WERI-Rb-1 (cell line): ENCODE results near the gene CDK4.

Experiments
- DNase-seq: peaks from one replicate; pipeline ENCODE4 v3.0.0-alpha.2; 2020
- H3K27ac ChIP-seq: fragments of 250-450 bp; sonication (Bioruptor Pico); 2 replicates; pipeline ENCODE4 v1.5.1; 2020; ENCODE audit warnings: mild to moderate bottlenecking, moderate library complexity
- H3K27me3 ChIP-seq: fragments of 250-450 bp; sonication (Bioruptor Pico); 2 replicates; pipeline ENCODE4 v1.5.1; 2021; ENCODE audit warnings: mild to moderate bottlenecking, low read depth, moderate library complexity; ENCODE audit not compliant: insufficient read depth, severe bottlenecking
- H3K36me3 ChIP-seq: fragments of 250-450 bp; sonication (Bioruptor Pico); 2 replicates; pipeline ENCODE4 v1.5.1; 2020; ENCODE audit warnings: mild to moderate bottlenecking, moderate library complexity
- H3K4me3 ChIP-seq: 2 replicates; pipeline ENCODE4 v1.5.1; 2011; ENCODE audit warnings: low read depth, mild to moderate bottlenecking, control low read depth, low read length
- H3K9me3 ChIP-seq: fragments of 250-450 bp; sonication (Bioruptor Pico); 2 replicates; pipeline ENCODE4 v1.5.1; 2021; ENCODE audit warnings: mild to moderate bottlenecking, moderate library complexity; ENCODE audit not compliant: severe bottlenecking
- CTCF ChIP-seq: IDR thresholded peaks from 2 replicates; pipeline ENCODE4 v1.5.1; 2011; ENCODE audit warnings: low read depth, mild to moderate bottlenecking, control low read depth, inconsistent platforms, low read length

CDK4 gene

GRCh38 chr12:57766464-57767304 is 14.6 kb upstream of the CDK4 start, which contains the start of gene CYP27B1:
CYP27B1 (minus strand) TSS chr12:57767078; CDS start chr12:57767041, 37 bp downstream.
- TF ChIP-seq CTCF, result no peak
- Histone ChIP-seq H3K27ac (peak within 1 kb of the TSS; percentile 93), H3K4me3 (peak within 1 kb of the TSS; percentile 88), H3K36me3 (peaks cover 73% of the 10 kb centered on the region), H3K27me3 (no peaks in the 10 kb centered on the region), H3K9me3 (no peaks in the 10 kb centered on the region)
- DNase-seq, result peak; percentile 97

- Histone ChIP-seq H3K36me3 (peaks cover 78% of the 10 kb centered on the region), H3K27ac (peak overlapping the region; percentile 93), H3K9me3 (no peaks in the 10 kb centered on the region), H3K27me3 (no peaks in the 10 kb centered on the region), H3K4me3 (peak overlapping the region; percentile 88)
- no peak for TF ChIP-seq CTCF
- DNase-seq, result no peak
These were observed 13.8 kb upstream of the CDK4 start for GRCh38 chr12:57765698-57766463.

DNA sequence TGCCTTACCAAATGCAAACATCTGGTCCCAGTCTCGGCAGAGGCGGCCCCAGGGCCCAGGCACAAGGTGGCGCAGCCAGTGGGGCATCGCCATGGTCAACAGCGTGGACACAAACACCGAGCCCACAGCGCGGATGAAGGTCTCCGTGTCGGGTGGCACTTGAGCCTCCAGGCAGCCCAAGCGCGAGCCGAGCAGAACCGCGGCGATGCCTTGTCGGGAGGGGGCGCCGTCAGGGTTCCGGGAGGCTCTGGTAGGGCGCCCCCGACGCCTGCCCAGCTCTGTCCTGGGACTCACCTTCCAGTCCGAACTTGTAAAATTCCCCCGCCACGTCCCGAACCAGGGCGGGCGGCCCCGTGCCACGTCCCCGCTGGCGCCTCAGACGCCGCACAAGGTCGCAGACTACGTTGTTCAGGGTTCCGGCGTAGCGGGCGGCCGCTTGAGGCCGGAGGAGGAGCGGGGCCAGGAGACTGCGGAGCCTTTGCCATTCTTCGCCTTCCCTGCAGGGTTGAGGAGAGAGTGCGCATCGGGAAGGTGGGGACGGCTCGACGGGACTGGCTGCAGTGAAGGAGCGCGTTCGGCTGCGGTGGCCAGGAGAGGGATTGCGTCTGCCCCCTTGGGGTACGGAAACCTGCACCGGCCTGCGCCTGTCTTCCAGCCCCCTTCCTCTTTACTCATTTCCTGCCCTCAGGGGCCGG is 13.0 kb upstream of the CDK4 start:
- H3K27me3 ChIP-seq, result no peaks in the 10 kb centered on the region
- no peak overlapping the region for H3K4me3 ChIP-seq
- no peak for DNase-seq

GRCh38 chr12:57764662-57765002 is 12.5 kb upstream of the CDK4 start:
- H3K36me3 ChIP-seq, result peaks cover 78% of the 10 kb centered on the region
- no peak for TF ChIP-seq CTCF
- H3K9me3 ChIP-seq, result no peaks in the 10 kb centered on the region
- H3K4me3 ChIP-seq, result no peak overlapping the region
- H3K27me3 ChIP-seq, result no peaks in the 10 kb centered on the region
- H3K27ac ChIP-seq, result peak overlapping the region; percentile 94
- DNase-seq, result no peak

More for the DNA sequence above, 13.0 kb upstream of the CDK4 start:
- Histone ChIP-seq H3K9me3 (no peaks in the 10 kb centered on the region), H3K27ac (peak overlapping the region; percentile 94), H3K36me3 (peaks cover 78% of the 10 kb centered on the region)
- no peak for TF ChIP-seq CTCF

- no peaks in the 10 kb centered on the region for H3K9me3 ChIP-seq
- no peak for DNase-seq
- no peak for TF ChIP-seq CTCF
- H3K4me3 ChIP-seq, result no peak overlapping the region
- H3K27me3 ChIP-seq, result no peaks in the 10 kb centered on the region
- H3K36me3 ChIP-seq, result peaks cover 76% of the 10 kb centered on the region
- H3K27ac ChIP-seq, result peak overlapping the region; percentile 94
These were observed 12.0 kb upstream of the CDK4 start for GRCh38 chr12:57763881-57764661.
